Neuronal stem cell (in vitro differentiated cells): ENCODE results near the gene FBXO10.
"Not testable (repeated sequence)": the region's sequence is repeated elsewhere in the genome, so short reads cannot be mapped to it uniquely, and the experiment has no call there.

Experiments
- DNase-seq: peaks from one replicate; pipeline ENCODE4 v3.0.0-alpha.2; 2013; ENCODE audit warnings: low spot score
- H2AFZ ChIP-seq: one replicate; pipeline ENCODE4 v1.6.1; 2013; ENCODE audit warnings: mild to moderate bottlenecking, low read length, inconsistent platforms
- H2AK5ac ChIP-seq: 2 replicates; pipeline ENCODE4 v1.6.1; 2013; ENCODE audit warnings: low read depth, mild to moderate bottlenecking, inconsistent platforms, low read length, moderate library complexity, mixed read lengths
- H2BK120ac ChIP-seq: 2 replicates; pipeline ENCODE4 v1.6.1; 2013; ENCODE audit warnings: low read depth, mild to moderate bottlenecking, inconsistent platforms, low read length, moderate library complexity, mixed read lengths
- H2BK12ac ChIP-seq: one replicate; pipeline ENCODE4 v1.6.1; 2013; ENCODE audit warnings: low read length, inconsistent platforms
- H2BK15ac ChIP-seq: 2 replicates; pipeline ENCODE4 v1.6.1; 2013; ENCODE audit warnings: mild to moderate bottlenecking, low read length, inconsistent platforms, mixed read lengths
- H2BK5ac ChIP-seq: one replicate; pipeline ENCODE4 v1.6.1; 2013; ENCODE audit warnings: inconsistent platforms, mild to moderate bottlenecking, low read length, moderate library complexity
- H3K14ac ChIP-seq: one replicate; pipeline ENCODE4 v1.6.1; 2013; ENCODE audit warnings: low read length, inconsistent platforms
- H3K18ac ChIP-seq: 2 replicates; pipeline ENCODE4 v1.6.1; 2013; ENCODE audit warnings: low read length, inconsistent platforms
- H3K23ac ChIP-seq: 2 replicates; pipeline ENCODE4 v1.6.1; 2013; ENCODE audit warnings: low read depth, mild to moderate bottlenecking, mixed read lengths, low read length, inconsistent platforms; ENCODE audit not compliant: poor library complexity
- H3K27ac ChIP-seq: replicated peaks from 3 replicates; pipeline ENCODE4 v1.5.1; 2013; ENCODE audit warnings: low read length, inconsistent platforms
- H3K27me3 ChIP-seq, 3 experiments: 2 replicates each; pipeline ENCODE4 v1.6.1; 2013; ENCODE audit warnings: low read length in 3 of 3, mild to moderate bottlenecking in 2 of 3, inconsistent platforms in 1 of 3, low read depth in 1 of 3, mixed read lengths in 1 of 3, moderate library complexity in 1 of 3; ENCODE audit not compliant: control insufficient read depth in 3 of 3, insufficient read depth in 3 of 3
- H3K36me3 ChIP-seq, 2 donors: replicated peaks in 1 of 2; 2 replicates each; pipeline ENCODE4 v1.6.1; 2013; ENCODE audit warnings: low read length in 2 of 2; ENCODE audit not compliant: control insufficient read depth in 2 of 2, insufficient read depth in 2 of 2
- H3K4ac ChIP-seq: 2 replicates; pipeline ENCODE4 v1.6.1; 2013; ENCODE audit warnings: inconsistent platforms, mild to moderate bottlenecking, low read length, moderate library complexity
- H3K4me1 ChIP-seq, 2 donors: 1 replicate in 1 of 2; 2 replicates in 1 of 2; pipeline ENCODE4 v1.6.1; 2013; ENCODE audit warnings: low read length in 2 of 2, low read depth in 1 of 2; ENCODE audit not compliant: control insufficient read depth in 2 of 2, insufficient read depth in 1 of 2
- H3K4me2 ChIP-seq: one replicate; pipeline ENCODE4 v1.6.1; 2013; ENCODE audit warnings: mild to moderate bottlenecking, low read length, inconsistent platforms; ENCODE audit not compliant: insufficient read depth, poor library complexity, severe bottlenecking
- H3K4me3 ChIP-seq, 2 donors: 2 replicates each; pipeline ENCODE4 v1.5.1; 2013; ENCODE audit warnings: low read length in 2 of 2, mild to moderate bottlenecking in 2 of 2, inconsistent platforms in 1 of 2, moderate library complexity in 1 of 2
- H3K79me1 ChIP-seq: one replicate; pipeline ENCODE4 v1.6.1; 2013; ENCODE audit warnings: low read depth, mild to moderate bottlenecking, inconsistent platforms, low read length, moderate library complexity
- H3K9ac ChIP-seq: one replicate; pipeline ENCODE4 v1.6.1; 2013; ENCODE audit warnings: mild to moderate bottlenecking, low read depth, low read length, inconsistent platforms; ENCODE audit not compliant: poor library complexity
- H3K9me3 ChIP-seq, 2 donors: replicated peaks in 1 of 2; 2 replicates each; pipeline versions ENCODE3 to v1.6.1; 2013; ENCODE audit warnings: low read length in 2 of 2, mild to moderate bottlenecking in 2 of 2, inconsistent platforms in 1 of 2, low read depth in 1 of 2, mixed read lengths in 1 of 2, moderate library complexity in 1 of 2; ENCODE audit not compliant: control insufficient read depth in 2 of 2, insufficient read depth in 1 of 2
- H4K8ac ChIP-seq: one replicate; pipeline ENCODE4 v1.6.1; 2013; ENCODE audit warnings: low read depth, mild to moderate bottlenecking, inconsistent platforms, low read length, moderate library complexity
- H4K91ac ChIP-seq: one replicate; pipeline ENCODE4 v1.6.1; 2013; ENCODE audit warnings: low read length, low read depth, mild to moderate bottlenecking, inconsistent platforms; ENCODE audit not compliant: poor library complexity
- WGBS, 2 donors: extraction: QIAGEN DNeasy Blood & Tissue Kit; methylation state at CpG; one replicate each; pipeline ENCODE4 v1.1.7; 2013; ENCODE audit warnings: missing lambda C conversion rate in 2 of 2, mixed read lengths in 1 of 2; ENCODE audit not compliant: insufficient read length in 2 of 2, insufficient replicate concordance in 1 of 2; ENCODE audit errors: extremely low coverage in 2 of 2; 5-methylcytosine and 5-hydroxymethylcytosine counted together

Gene FBXO10

GRCh38 chr9:37477443-37477842 lies 98.7 kb downstream of the FBXO10 start:
- not testable (repeated sequence) for H2AFZ ChIP-seq, H4K8ac ChIP-seq, H3K23ac ChIP-seq, H3K36me3 ChIP-seq, H3K4ac ChIP-seq, H2BK12ac ChIP-seq, H3K18ac ChIP-seq, H3K27ac ChIP-seq, H3K4me3 ChIP-seq, H2BK15ac ChIP-seq, H2BK120ac ChIP-seq, H3K9ac ChIP-seq, H2AK5ac ChIP-seq, H3K4me1 ChIP-seq, H3K14ac ChIP-seq, DNase-seq, H3K79me1 ChIP-seq, H3K27me3 ChIP-seq, H3K4me2 ChIP-seq, H4K91ac ChIP-seq, H2BK5ac ChIP-seq
- no CpG with 5 or more reads among the region's 4 CpGs for WGBS, 2 donors
- H3K9me3 ChIP-seq: peaks cover 7 to 17% of the 10 kb centered on the region in 2 donors

- Histone ChIP-seq H3K9ac (no peak overlapping the region), H3K4ac (no peak overlapping the region), H3K27me3 (no peaks in the 10 kb centered on the region), H2BK15ac (no peak overlapping the region), H3K14ac (no peak overlapping the region), H4K91ac (no peak overlapping the region), H2BK12ac (no peak overlapping the region), H3K9me3 (peaks cover 7 to 17% of the 10 kb centered on the region in 2 donors), H3K79me1 (no peaks in the 10 kb centered on the region), H2AK5ac (no peak overlapping the region), H2BK5ac (no peak overlapping the region), H3K36me3 (no peaks in the 10 kb centered on the region), H3K27ac (no peak overlapping the region), H2AFZ (no peak overlapping the region), H3K4me2 (no peak overlapping the region), H4K8ac (no peak overlapping the region), H3K4me1 (peaks cover 0 to under 1% of the 10 kb centered on the region in 2 donors), H3K4me3 (no peak overlapping the region), H2BK120ac (no peak overlapping the region), H3K18ac (no peak overlapping the region), H3K23ac (no peak overlapping the region)
- no CpG with 5 or more reads among the region's 11 CpGs for WGBS, 2 donors
- DNase-seq: no peak
Observed at GRCh38 chr9:37476930-37477329, 99.2 kb downstream of the FBXO10 start.

DNA sequence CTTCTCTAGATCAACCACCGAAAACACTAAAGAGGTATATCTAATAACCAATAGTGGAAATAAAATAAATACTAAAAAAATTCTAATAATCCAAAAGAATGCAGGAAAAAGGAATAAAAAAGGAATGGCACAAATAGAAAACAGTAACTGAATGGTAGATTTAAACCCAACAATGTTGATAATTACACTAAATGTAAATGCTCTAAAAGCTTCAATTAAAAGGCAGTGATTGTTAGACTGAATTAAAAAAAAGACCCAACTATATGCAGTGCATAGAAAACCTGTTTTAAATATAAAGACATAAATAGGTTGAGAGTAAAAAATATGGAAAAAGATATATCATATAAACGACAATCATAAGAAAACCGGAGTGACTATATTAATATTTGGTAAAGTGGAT lies 101.7 kb downstream of the FBXO10 start:
- Histone ChIP-seq H2AK5ac (no peak overlapping the region), H2AFZ (no peak overlapping the region), H2BK5ac (no peak overlapping the region), H3K23ac (no peak overlapping the region), H3K14ac (no peak overlapping the region), H3K4me2 (no peak overlapping the region), H3K4me1 (peaks cover 0 to 3% of the 10 kb centered on the region in 2 donors), H3K9ac (no peak overlapping the region), H3K9me3 (peaks cover 7 to 17% of the 10 kb centered on the region in 2 donors), H3K27ac (no peak overlapping the region), H4K8ac (no peak overlapping the region), H2BK15ac (no peak overlapping the region), H3K4me3 (no peak overlapping the region), H3K27me3 (no peaks in the 10 kb centered on the region), H2BK120ac (no peak overlapping the region), H3K79me1 (no peaks in the 10 kb centered on the region), H3K18ac (no peak overlapping the region), H3K4ac (no peak overlapping the region), H3K36me3 (no peaks in the 10 kb centered on the region), H4K91ac (no peak overlapping the region), H2BK12ac (no peak overlapping the region)
- no peak for DNase-seq
- 100% methylated on average over 2 of the region's 3 CpGs; no CpG with 5 or more reads in 1 of the 2 donors for WGBS, 2 donors

GRCh38 chr9:37473982-37474381 lies 102.2 kb downstream of the FBXO10 start:
- WGBS, 2 donors: no CpG with 5 or more reads among the region's 6 CpGs

More at GRCh38 chr9:37473982-37474381, 102.2 kb downstream of the FBXO10 start:
- not testable (repeated sequence) for H3K14ac ChIP-seq, H2AFZ ChIP-seq, H3K4me1 ChIP-seq, H2BK15ac ChIP-seq, H3K23ac ChIP-seq, H4K8ac ChIP-seq, H2BK5ac ChIP-seq, H3K4me3 ChIP-seq, H3K18ac ChIP-seq, H3K79me1 ChIP-seq, H3K27me3 ChIP-seq, H3K36me3 ChIP-seq, DNase-seq, H2BK12ac ChIP-seq, H2BK120ac ChIP-seq, H2AK5ac ChIP-seq, H4K91ac ChIP-seq, H3K9ac ChIP-seq, H3K4ac ChIP-seq, H3K4me2 ChIP-seq, H3K27ac ChIP-seq
- H3K9me3 ChIP-seq: peaks cover 7 to 17% of the 10 kb centered on the region in 2 donors
